GM10847 (cell line): ENCODE results near the gene SGCA.

Experiments used
- POLR2A ChIP-seq: IDR thresholded peaks from 2 replicates; pipeline ENCODE4 v1.6.1; 2011; ENCODE audit not compliant: insufficient read length; ENCODE audit errors: extremely low read depth

SGCA gene

GRCh38 chr17:50187751-50188530, 22.1 kb downstream of the SGCA start:
- no peak for TF ChIP-seq POLR2A

DNA sequence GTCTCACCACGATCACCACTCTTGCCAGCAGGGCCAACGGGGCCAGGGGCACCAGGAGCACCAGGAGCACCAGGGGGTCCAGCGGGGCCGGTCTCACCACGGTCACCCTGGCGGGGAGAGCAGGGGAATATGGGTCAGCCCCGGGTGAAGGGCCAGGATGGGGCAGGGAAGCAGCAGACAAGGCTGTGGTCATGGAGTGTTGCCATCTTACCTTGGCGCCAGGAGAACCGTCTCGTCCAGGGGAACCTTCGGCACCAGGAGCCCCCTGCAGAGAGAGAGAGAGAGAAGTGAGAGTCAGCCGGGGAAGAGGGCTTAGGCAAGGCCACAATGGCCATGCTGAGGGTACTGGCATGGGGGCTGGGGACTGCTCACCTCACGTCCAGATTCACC, 22.7 kb downstream of the SGCA start:
- no peak for TF ChIP-seq POLR2A

DNA sequence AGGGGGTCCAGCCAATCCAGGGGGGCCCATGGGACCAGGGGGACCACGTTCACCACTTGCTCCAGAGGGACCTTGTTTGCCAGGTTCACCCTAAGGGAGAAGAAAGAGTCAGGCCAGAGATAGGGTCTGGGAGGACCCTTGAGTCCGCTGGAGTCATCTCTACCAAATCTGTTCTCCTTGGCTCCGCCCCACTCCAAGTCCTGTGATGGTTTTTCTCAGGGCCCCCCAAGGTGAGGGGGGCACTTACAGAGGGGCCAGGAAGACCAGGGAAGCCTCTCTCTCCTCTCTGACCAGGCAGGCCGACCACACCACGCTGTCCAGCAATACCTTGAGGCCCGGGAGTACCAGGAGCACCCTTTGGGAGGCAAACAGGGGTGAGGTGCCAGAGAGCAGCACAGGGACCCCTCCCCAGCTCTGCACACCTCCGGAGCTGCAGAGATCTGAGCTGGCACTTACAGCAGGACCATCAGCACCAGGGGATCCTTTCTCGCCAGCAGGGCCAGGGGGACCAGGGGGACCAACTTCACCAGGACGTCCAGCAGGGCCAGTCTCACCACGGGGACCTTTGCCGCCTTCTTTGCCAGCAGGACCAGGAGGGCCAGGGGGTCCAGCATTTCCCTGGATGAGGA, 23.2 kb downstream of the SGCA start:
- no peak for TF ChIP-seq POLR2A

DNA sequence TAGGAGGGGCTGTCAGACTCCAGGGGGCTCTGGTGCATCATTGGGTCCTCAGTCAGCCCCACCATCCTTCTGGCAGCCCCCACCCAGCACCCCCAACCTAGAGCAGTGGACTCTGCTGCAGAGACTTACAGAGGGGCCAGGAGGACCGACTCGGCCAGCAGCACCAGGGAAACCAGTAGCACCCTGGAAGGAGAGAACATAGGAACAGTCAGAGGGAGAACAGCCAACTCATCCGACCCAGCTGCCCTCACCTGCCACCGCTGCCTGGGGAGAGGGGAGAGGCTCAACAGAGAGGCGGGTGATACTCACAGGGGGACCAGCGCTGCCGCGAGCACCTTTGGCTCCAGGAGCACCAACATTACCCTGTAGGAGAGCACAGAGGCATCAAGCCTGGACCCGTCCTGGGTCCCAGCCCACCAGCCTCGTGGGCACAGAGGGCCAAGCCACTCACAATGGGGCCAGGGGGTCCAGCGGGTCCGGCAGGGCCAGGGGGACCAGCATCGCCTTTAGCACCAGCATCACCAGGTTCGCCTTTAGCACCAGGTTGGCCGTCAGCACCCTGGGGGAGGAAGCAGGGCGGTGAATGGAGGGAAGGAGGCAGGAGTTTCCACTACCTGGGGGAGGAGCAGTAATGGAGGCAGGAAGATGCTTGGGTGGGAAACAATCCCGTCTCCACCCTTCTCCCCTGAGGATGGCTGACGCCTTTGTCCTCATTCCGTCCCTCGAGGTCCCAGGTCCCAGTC, 23.9 kb downstream of the SGCA start:
- TF ChIP-seq POLR2A, result no peak

DNA sequence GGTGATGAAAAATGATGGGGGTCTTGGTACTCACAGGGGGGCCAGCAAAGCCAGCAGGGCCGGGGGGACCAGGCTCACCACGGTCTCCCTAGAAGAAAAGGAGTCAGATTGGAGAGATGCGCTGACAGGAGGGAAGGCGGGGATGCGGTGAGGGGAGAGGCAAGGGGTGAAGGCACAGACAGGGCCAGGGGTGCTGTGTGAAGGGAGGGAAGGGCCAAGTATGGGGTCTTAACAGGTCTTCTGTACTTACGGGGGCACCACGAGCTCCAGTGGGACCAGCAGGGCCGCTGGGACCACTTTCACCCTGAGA, 24.4 kb downstream of the SGCA start:
- no peak for TF ChIP-seq POLR2A

GRCh38 chr17:50190603-50191358, 25.0 kb downstream of the SGCA start:
- TF ChIP-seq POLR2A, result no peak

- no peak for TF ChIP-seq POLR2A
Observed at GRCh38 chr17:50191359-50192143, 25.7 kb downstream of the SGCA start.

- no peak for TF ChIP-seq POLR2A
Observed at GRCh38 chr17:50192144-50192617, 26.4 kb downstream of the SGCA start.

DNA sequence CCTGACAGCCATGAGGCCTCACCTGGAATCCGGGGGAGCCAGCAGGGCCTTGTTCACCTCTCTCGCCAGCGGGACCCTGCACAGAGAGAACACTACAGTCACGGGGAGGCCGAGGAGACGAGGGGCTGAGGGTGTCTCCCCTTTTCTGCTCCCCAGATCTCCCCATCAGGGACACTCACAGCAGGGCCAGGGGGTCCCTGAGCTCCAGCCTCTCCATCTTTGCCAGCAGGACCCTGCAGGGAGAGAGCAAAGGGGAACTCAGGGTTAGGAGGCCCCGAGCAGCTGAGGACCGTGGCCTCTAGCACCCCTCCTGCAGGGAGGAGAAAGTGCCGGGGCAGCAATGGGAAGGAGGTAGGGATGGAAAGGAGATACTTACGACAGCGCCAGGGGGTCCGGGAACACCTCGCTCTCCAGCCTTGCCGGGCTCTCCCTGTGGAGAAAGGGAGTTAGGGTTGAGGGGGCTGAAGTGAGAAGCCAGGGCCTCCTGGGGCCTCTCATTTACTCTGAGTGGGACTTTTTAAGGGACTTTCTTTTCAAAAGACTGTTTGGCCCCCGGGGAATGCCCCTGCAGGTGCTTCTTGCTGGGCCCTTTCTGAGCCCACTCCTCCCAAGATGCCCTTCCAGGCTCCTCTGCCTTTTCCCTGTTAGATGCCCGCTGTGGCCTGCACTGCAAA, 26.9 kb downstream of the SGCA start:
- no peak for TF ChIP-seq POLR2A

- no peak for TF ChIP-seq POLR2A
Observed at GRCh38 chr17:50194140-50194933, 28.5 kb downstream of the SGCA start.

DNA sequence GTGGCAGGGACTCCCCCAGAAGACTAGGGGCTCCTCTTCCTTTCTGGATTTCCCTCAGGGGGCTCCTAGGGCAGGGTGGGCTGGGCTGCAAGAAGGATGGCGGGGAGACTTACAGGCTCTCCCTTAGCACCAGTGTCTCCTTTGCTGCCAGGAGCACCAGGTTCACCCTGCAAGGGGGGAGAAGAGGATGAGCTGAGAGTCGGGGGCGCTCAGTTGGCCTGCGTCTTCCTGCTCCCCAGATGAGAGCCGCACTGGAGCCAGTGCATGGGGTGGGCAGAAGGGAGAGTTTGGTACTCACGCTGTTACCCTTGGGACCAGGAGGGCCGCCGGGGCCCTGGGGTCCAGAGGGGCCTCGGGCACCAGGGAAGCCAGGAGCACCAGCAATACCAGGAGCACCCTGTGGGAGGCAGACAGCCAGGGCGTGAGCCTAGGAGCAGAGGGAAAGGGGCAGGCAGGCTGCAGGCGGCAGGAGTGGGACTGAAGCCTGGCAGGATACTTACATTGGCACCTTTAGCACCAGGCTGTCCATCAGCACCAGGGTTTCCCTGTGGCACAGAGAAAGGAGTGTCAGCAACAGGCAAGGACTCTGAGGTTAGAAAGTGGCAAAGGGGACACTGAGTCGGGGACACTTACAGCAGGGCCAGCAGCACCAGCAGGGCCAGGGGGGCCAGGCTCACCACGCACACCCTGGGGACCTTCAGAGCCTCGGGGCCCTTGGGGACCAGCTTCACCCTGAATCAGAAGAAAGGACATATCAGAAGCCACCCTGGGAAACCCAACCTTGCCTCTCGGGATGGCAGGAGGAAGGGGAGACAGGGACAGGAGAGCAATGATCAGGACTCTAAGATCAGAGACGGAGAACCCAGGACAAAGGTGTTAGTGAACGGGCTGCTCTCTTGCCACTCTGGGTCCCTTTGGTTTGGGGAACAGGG, 29.4 kb downstream of the SGCA start:
- TF ChIP-seq POLR2A, result no peak

- no peak for TF ChIP-seq POLR2A
Observed at GRCh38 chr17:50196036-50196435, 30.2 kb downstream of the SGCA start.
